GM21737 (cell line): Measurements from ENCODE around the gene FILIP1L.
"Not testable (repeated sequence)": the region's sequence is repeated elsewhere in the genome, so short reads cannot be mapped to it uniquely, and the experiment has no call there.

ENCODE experiments used
- ATAC-seq: cut with Tn5 transposase; IDR thresholded peaks from one replicate; pipeline ENCODE4 v1.9.1; 2021; ENCODE audit warnings: mild to moderate bottlenecking, moderate library complexity; ENCODE audit not compliant: unreplicated experiment

The FILIP1L gene

DNA sequence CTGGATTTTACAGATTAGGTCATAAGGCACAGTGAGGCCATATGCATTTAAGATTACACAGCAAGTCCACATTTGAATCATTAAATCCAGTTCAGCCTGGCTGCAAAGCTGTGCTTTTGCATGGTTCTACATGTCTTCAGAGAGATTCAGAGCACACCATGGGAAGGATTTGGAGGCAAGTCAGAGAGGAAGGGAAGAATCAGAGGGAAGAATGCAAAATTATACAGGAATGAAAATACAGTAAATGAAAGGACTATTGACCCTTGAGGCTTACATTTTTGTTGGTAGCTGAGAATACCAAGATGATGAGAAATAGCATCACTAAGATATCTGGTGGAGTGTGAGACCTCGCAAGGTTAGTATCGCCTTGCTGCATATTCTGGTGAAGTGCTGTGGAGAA, 13.9 kb downstream of the FILIP1L start:
- ATAC-seq: no peak

DNA sequence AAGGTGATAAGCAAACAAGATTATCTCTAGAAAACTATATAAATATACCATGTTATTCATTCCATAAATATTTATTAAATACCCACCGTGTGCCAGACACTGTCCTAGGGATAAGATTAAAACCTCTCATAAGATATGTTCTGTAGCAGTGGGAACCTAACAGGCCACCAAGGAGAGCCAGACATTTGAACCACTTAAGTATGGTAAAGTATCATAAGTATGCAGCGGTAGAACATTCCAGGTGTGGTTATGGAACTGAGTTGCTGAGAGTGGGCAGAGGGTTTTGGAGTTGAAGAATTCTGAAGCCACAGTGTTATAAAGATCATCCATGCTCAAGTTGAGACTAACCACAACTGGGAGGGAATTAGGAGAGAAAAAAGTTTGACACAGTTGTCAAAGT, 14.7 kb downstream of the FILIP1L start:
- ATAC-seq: no peak

DNA sequence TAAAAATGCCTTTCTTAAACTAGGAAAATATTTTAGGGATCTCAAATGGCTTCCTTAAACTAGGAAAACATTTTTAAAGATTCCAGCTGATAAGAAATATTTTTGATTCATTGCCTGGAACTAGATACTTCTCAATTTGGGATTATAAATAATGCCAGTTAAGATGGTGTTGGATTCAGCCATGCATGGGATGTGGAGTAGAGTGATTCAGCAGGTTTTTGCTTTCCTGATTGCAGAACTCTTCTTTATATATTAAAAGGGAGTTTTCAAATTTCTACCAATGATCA, 15.6 kb downstream of the FILIP1L start:
- no peak for ATAC-seq

DNA sequence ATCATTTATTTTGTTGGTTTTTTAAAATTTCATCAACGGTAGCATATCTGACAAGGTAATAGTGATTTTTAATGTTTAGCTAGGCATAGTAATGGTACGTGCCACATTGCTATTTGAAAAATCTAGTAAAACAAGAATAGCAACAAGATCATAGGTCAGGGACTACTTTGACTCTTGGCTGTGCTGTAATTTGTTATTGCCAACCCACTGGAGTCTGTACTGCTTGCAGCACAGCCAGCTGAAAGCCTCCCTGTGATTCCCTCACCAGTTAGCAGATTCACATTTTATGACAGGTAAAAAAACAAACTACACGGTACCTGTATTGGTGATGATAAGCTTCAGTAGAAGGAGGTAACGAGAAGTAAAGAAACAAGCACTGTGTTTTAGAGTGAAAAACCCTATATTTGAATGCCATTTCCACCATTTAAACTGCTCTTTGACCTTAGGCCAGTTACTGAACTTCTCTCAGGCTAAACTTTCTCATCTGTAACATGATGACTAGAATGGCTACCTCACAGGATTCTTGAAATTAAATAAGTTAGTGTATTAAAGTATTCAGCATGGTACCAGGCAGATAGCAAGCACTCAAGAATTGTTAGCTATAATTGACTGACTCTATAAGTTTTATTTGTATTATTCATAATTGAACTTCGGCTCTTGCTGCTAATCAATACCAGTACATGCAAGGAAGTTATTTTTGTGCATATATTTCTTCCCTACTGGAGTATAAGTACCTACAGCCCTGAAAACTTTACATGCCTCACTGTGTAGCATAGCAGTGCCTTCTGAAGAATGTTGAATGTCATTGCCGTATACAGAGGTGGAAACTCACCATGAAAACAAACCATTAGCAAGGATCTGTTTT, 16.1 kb downstream of the FILIP1L start:
- ATAC-seq: no peak

DNA sequence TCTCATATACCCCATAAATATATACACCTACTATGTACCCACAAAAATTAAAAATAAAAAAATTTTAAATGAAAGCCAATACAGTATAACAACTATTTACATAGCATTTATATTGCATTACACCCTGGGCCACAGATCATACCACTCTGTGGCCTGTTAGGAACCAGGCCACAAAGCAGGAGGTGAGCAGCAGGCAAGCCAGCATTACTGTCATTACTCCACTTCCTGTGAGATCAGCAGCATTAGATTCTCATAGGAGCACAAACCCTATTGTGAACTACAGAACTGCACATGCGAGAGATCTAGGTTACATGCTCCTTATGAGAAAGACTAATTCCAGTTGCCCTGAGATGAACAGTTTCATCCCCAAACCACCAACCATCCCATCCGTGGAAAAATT, 17.4 kb downstream of the FILIP1L start:
- no peak for ATAC-seq

DNA sequence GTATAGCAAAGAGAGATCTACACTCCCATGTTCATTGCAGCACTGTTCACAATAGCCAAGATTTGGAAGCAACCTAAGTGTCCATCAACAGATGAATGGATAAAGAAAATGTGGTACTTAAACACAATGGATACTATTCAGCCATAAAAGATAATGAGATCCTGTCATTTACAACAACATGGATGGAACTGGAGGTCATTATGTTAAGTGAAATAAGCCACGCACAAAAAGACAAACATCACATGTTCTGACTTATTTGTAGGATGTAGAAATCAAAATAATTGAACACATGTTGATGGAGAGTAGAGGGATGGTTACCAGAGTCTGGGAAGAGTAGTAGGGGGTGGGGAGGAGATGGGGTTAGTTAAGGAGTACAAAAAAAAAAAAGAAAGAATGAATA, 18.0 kb downstream of the FILIP1L start:
- not testable (repeated sequence) for ATAC-seq

DNA sequence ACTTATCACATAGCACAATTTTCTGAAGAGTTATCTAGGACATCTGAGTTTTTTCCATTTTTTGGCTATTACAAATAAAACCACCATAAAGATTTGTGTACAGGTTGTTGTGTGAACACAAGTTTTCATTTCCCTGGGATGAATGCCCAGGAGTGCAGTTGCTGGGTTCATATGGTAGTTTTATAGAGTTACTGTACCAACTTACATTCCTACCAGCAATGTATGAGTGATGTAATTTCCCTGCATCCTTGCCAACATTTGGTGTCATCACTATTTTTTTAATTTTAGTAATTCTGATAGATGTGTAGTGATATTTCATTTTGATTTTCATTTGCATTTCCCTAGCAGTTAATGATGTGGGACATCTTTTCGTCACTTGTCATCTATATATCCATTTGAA, 20.5 kb downstream of the FILIP1L start:
- no peak for ATAC-seq

DNA sequence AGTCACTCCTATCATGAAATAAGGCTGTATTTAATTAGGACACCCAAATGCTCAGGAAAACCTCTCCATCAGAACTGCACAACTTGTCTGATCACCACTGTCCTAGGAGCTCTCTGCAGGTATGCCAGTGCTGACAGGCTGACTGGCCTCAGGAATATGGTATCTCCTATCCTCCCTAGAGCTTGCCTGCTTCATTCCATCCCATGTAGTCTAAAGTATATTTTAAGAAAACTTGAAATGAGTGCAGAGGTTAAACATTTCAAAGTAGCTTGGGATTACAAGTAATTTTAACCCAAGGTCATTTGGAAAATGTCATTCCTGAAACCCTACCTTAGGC, 23.7 kb downstream of the FILIP1L start:
- peak; percentile 8 for ATAC-seq

DNA sequence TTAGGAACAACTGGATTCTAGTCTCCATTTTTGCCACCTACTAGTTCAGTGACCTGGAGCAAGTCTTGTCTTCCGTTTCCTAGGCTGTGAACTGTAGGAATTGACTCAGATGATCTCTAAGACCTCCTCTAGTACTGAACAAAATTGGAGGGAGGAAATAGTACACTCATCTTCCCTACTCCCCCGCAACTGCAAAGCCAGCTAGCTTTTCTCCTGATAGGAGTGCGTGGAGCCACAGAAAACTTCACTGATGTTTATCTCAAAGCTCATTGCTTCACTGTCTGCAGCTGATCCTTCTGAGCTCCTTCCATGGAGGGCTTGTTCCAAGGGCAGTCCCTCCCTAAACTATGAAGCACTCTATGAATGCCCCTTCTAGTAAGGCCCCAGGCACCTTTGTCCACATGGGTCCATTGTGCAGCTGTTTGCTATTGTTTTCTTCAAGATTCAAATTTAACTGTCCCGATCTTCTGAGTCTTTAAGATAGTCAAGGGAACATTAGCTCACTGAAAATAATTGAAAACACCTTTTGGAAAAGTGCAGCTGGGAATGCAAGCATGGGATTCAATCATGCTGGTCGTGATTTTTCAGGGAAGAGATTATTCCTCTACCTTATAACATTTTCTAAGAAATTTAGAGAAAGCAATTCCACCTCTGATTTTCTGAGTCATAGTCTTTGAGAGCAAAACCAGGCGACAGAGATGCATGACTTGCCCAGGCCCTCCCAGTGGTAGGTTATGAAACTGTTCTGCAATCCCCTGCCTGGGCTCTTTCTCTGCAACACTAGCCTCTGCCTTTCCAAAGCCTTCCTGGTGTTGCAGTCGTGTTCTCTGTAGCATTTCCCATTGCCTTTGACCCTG, 24.3 kb downstream of the FILIP1L start:
- peak; percentile 62 for ATAC-seq

DNA sequence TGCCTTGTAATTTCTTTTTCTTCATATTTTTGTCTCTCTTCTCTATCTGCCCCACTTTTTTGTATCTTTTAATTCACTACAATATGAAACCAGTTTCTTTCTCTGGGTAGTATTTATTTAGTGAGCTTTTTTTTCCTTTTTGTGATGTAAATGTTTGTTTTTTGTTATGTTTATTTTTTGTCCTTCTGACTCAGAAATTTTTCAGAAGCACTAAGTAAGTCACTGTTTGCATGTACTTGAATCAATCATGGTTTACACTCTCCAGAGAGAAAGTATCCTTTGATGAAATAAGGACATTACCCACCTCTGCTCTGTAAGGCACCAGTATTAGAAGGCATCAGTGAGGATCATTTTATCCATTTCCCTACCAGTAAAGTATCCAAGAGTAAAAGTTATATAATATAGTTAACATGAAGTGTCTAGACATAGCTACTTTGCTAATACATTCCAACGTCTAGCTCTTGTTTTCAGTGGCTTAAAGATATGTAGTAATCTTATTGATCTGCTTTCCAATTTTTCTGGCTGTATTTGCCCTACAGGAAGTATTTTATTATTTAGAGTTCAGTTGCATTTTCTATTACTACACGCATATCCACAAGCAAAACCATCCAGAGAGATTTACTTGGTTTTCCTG, 25.4 kb downstream of the FILIP1L start:
- no peak for ATAC-seq

DNA sequence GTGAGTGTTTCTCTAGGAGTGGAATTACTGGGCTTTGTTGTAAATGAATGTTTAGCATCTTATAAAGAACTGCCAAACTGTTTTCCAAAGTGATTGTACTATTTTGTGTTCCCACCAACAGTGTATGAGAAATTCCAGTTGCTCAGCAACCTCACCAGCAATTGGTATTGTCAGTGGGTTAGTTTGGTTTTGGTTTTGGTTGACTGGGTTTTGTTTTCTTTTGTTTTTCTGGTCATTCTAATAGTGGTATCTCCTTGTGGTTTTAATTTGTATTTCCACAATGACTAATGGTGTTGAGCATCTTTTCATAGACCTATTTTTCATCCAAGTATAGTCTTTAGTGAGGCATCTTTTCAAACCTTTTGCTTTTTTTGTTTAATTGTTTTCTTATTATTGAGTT, 27.1 kb downstream of the FILIP1L start:
- ATAC-seq: peak; percentile 84

DNA sequence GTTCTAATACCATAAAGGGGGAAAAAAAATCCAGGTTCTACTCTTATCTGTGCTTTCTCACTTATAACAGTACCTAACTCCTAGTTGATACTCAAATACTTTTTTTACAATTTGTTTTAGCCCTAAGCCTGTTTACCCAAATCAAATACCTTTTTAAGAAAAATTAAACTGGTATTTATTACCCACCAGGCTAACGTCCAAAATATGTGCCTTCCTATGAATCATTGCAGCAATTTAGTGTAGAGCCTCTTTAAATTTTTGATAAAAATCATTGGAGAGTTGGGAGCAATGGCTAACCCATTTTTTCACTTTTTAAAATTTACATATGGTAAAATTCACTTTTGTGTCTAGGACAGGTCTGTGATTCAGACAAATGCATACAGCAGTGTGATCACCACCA, 27.9 kb downstream of the FILIP1L start:
- ATAC-seq: no peak

DNA sequence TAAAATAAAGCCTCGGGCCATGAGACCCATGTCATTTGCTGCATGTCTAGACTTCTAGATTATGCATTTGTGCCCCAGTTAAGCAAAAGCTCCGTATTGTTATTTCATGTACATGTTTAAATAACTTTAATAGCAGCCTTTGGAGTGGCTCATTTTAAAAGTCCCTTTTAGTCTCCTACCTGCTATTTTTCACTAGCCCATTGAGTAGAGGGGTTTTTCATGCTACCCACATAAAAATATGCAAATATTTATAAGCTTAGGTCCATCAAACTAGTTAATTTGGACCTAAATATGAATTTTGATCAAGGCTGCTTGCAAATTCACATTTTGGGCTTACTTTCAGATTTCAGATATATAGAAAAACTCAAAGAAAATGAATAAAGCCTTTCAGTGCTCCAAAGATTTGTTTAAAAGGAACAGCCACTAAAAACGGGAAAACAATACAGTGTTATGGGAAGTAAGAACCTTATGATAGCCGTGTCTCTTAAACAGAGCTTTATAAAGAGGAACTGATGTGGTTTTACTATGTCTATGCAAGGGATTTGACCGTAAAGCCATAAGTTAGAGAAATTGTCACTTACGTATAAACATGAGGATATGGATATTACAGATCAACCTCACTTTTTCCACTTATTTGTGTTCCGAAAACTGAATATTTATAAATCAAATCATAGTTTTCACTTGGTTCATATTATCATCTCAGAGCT, 30.0 kb downstream of the FILIP1L start:
- ATAC-seq: no peak

DNA sequence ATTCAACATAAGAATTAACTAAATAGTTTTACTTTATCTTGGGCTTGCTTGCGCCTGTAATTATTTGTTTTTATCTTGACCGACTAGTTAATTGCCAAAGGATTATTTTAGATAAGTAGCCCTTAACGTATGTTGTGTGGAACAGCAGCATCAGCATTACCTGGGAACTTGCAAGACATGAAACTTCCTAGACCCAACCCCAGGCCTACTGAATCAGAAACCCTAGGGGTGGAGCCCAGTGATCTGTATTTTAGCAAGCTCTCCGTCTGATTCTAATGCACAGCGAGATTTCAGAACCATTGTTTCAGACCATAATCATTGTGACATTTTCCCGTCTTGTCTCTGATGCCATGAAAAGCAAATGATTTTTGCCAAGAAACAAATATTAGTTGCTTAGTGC, 31.1 kb downstream of the FILIP1L start:
- ATAC-seq: no peak

DNA sequence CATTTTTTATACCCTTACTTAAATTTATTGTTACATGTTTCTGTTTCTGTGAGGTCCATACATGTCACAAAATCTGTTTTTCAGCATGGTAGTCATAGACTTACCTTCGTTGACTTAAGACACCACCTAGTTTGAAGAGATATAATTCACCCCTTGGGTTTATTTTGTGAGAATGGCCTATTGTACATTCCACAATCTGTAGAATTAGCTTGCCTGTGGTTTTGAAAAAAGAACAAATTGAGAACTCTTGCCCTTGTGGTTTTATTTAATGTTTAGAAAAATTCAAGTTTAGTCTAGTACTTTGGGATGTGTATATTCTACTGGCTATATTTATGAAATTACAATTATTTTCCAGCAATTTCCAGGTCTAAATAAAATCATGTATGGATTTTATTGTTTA, 31.6 kb downstream of the FILIP1L start:
- no peak for ATAC-seq

DNA sequence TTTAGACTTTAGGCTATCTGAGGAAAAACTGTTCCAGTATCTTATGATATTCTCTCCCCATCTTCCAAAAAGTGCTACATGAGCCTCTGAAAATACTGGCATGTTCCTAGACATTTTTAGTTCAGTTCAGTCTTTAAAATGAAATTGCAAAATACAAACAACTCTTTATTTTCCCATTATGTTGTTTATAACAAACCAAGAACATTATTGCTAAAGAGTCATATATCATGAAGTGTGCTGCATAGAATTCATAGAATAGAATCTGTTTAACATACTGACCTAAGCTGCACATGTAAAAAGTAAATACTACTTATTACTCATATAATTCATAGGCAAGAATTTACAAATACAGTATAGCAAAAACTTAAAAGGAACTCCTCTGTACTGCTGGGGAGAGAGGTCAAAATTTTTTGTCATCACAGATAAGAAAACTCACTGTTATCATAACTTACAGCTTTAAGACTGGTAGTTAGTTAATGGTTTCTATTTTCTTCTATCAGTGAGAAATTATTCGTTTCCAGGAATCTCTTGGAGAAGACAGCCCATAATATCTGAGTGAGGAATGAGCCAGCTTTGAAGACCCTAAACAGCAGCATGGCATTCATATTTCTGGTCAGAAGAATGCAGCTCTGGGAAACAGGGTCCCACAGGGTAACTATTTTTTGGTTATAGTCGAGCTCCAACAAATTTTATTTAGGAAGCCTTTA, 32.2 kb downstream of the FILIP1L start:
- ATAC-seq: no peak

DNA sequence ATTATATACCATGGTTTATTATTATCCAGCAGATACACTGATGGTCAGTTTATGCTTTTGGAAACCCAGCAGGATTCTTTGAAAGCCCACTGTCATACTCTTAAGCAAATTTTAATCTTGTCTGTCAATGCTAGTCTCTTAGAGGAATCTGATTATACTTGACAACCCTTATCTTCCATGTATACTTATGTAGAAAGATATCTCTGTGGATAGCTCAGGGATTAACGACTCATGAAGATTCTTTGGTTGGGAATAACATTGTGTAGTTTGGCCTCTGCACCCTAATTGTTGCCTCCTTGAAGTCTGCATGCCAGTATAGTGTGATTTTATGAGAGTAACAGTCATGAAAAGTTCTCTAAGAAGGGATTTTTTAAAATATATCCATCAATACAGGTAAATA, 33.0 kb downstream of the FILIP1L start:
- no peak for ATAC-seq

DNA sequence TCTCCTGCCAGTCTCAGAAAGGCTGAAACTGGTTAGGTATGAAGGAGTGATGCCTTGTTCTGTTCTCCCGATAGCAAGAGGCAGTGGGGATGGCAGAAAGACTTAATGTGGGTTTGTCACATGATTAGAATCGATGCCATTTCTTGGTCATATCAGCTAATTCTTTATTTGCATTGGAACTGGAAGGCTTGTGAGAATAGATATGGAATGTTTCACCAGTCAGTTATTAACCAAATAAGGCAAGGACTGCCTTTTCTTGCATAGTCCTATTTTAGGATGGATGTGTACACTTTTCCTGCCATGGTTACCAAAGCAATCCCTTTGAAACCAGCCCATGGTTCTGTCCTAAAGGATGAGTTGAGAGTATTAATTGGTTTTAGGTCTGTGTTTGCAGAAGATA, 33.7 kb downstream of the FILIP1L start:
- ATAC-seq: no peak

DNA sequence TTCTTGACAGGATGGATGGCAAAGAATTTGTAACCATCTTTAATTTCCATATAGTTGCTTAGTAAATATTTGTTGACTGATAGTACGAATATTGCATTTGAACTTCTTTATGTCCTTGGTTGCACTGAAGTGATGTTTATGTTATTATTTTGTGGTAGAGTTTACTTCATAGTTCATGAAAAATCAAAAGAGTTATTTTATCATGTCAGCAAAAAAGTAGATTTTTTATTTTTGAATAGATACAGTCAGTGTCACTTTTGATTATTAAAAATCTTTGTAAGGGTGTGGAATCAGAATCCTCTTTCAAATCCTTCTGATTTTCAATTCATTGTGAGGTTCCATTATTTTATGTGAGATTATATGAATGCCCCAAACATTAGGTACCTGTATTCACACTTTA, 35.0 kb downstream of the FILIP1L start:
- no peak for ATAC-seq

DNA sequence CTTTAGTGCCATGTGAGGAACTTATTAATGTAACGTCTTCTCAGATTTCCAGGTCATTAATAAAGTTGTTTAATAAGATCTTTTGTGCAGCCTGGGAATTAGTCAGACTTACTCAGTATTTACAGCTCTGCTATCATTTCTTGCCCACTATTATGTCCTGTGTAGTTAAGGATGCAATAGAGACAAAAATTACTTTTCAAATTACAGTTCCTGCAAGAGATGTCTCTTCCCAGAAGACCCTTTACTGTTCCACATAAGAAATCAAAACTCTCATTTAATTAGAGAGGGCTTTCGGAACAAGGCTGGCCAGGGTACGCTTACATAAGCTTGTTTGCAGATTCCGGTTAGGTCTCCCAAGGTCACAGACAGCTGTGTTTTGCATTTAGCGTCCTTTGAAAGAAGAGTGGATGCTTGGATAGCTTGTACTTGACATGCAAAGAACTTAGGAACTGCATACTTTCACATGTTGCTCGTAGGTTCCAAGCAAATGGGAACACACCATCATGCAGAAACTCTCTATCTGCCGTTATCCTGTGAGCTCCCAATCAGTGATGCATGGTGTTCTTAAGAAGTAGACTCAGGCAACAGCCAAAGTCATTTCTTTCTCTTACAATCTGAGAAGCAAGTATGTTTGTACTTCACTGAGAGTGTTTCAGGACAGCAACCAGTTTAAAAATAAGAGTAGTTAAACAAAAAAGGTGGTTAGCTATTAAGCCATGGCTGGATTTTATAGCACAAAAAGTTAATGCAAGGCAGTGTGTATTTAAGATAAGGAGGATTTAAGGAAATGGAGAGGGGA, 37.4 kb downstream of the FILIP1L start:
- ATAC-seq: no peak
